ENCODE data around the gene WAS. TPM values are rescaled to one million over a fixed set of nuclear protein-coding genes. Genes with fewer than 3 reads are reported as not detected.

WAS gene
- total RNA-seq, 2 experiments from 2014 or later, result 138 to 161 TPM

GRCh38 chrX:48736303-48736702 lies 52.7 kb downstream of the WAS start:
- ATAC-seq (no peak), DNase-seq (no peak)
- H3K4me3 Mint-ChIP-seq, result peak overlapping the region; percentile 92
- peaks cover 23% of the 10 kb centered on the region for H3K4me1 Mint-ChIP-seq
- H3K27ac Mint-ChIP-seq, result peak overlapping the region; percentile 97
- H3K9me3 Mint-ChIP-seq (ENCODE audit: low read depth), result no peaks in the 10 kb centered on the region
- CTCF ChIA-PET, result no interaction called here
- no peaks in the 10 kb centered on the region for H3K27me3 Mint-ChIP-seq
- no peaks in the 10 kb centered on the region for H3K36me3 Mint-ChIP-seq

- no peak for ATAC-seq
- no peaks in the 10 kb centered on the region for H3K36me3 Mint-ChIP-seq
These were observed 53.2 kb downstream of the WAS start for GRCh38 chrX:48736878-48737212.

GRCh38 chrX:48737213-48737938 lies 53.8 kb downstream of the WAS start:
- H3K4me3 Mint-ChIP-seq, result peak overlapping the region; percentile 92
- H3K27ac Mint-ChIP-seq, result peak overlapping the region; percentile 97
- DNase-seq, result peak; percentile 95
- peak; percentile 100 for ATAC-seq
- peaks cover 23% of the 10 kb centered on the region for H3K4me1 Mint-ChIP-seq
- CTCF ChIA-PET, result interaction anchor here (1.0 kb wide), 2 partner anchors 41 to 203 kb away, joined by 3 to 4 read pairs; partner anchors contain the start of gene SUV39H1
- no peaks in the 10 kb centered on the region for H3K36me3 Mint-ChIP-seq
- H3K27me3 Mint-ChIP-seq, result no peaks in the 10 kb centered on the region
- H3K9me3 Mint-ChIP-seq (ENCODE audit: low read depth), result no peaks in the 10 kb centered on the region

More at GRCh38 chrX:48736878-48737212, 53.2 kb downstream of the WAS start:
- H3K27ac Mint-ChIP-seq, result peak overlapping the region; percentile 97
- peak overlapping the region; percentile 92 for H3K4me3 Mint-ChIP-seq
- no peak for DNase-seq
- CTCF ChIA-PET, result interaction anchor here (1.0 kb wide), 1 partner anchor 203 kb away, joined by 4 read pairs; no protein-coding TSS in a partner anchor
- H3K27me3 Mint-ChIP-seq, result no peaks in the 10 kb centered on the region
- peaks cover 23% of the 10 kb centered on the region for H3K4me1 Mint-ChIP-seq
- no peaks in the 10 kb centered on the region for H3K9me3 Mint-ChIP-seq (ENCODE audit: low read depth)

- H3K4me3 Mint-ChIP-seq, result peak overlapping the region; percentile 92
- peak overlapping the region; percentile 97 for H3K27ac Mint-ChIP-seq
- no peak for DNase-seq
- CTCF ChIA-PET, result interaction anchor here (1.0 kb wide), 1 partner anchor 42 kb away, joined by 3 read pairs; the partner anchor contains the start of gene SUV39H1
- no peaks in the 10 kb centered on the region for H3K9me3 Mint-ChIP-seq (ENCODE audit: low read depth)
- H3K36me3 Mint-ChIP-seq, result no peaks in the 10 kb centered on the region
- no peak for ATAC-seq
- H3K27me3 Mint-ChIP-seq, result no peaks in the 10 kb centered on the region
- peaks cover 23% of the 10 kb centered on the region for H3K4me1 Mint-ChIP-seq
These were observed 54.3 kb downstream of the WAS start for GRCh38 chrX:48737940-48738339.

Other genes starting within 250 kb of the WAS start
- gene SLC38A5, start 213.5 kb upstream of the WAS start, total RNA-seq, result 100 to 1,000 TPM in 1 of 2 experiments, 10 to 100 TPM in 1; 93.9 to 123 TPM
- gene FTSJ1, start 207.6 kb upstream of the WAS start, total RNA-seq, result 10 to 100 TPM; 72.7 to 75.4 TPM
- gene PORCN, start 174.8 kb upstream of the WAS start, total RNA-seq, result 10 to 100 TPM; 22.4 to 25.7 TPM
- gene EBP, start 162.0 kb upstream of the WAS start, total RNA-seq, result 100 to 1,000 TPM; 359 to 395 TPM
- gene TBC1D25, start 144.1 kb upstream of the WAS start, total RNA-seq, result 10 to 100 TPM; 23.2 to 26.3 TPM
- gene RBM3, start 109.3 kb upstream of the WAS start, total RNA-seq, result 100 to 1,000 TPM; 149 to 183 TPM
- gene WDR13, start 86.3 kb upstream of the WAS start, total RNA-seq, result 10 to 100 TPM; 32.6 to 42.9 TPM
- gene SUV39H1, start 12.9 kb downstream of the WAS start, total RNA-seq, result 10 to 100 TPM; 40.1 to 41.4 TPM
- gene GLOD5, start 77.9 kb downstream of the WAS start, total RNA-seq, result not detected
- gene GATA1, start 102.8 kb downstream of the WAS start, total RNA-seq, result not detected
- 100 to 1,000 TPM in 1 of 2 experiments, 10 to 100 TPM in 1; 76.8 to 107 TPM for gene HDAC6, start 118.3 kb downstream of the WAS start, total RNA-seq
- not detected for gene ERAS, start 142.7 kb downstream of the WAS start, total RNA-seq
- gene PCSK1N, start 151.8 kb downstream of the WAS start, total RNA-seq, result under 1 TPM; 0.21 to 0.93 TPM
- gene TIMM17B, start 214.0 kb downstream of the WAS start, total RNA-seq, result 10 to 100 TPM; 52.9 to 53.2 TPM
- 10 to 100 TPM; 65.1 to 86.9 TPM for gene PQBP1, start 214.1 kb downstream of the WAS start, total RNA-seq
- 10 to 100 TPM; 13.0 to 21.0 TPM for gene SLC35A2, start 227.8 kb downstream of the WAS start, total RNA-seq
- 100 to 1,000 TPM; 168 to 252 TPM for gene PIM2, start 235.2 kb downstream of the WAS start, total RNA-seq

All from activated CD8-positive, alpha-beta memory T cell treated with anti-CD3 and anti-CD28 coated beads, Interleukin-2, amount 10 ng/mL, durations not matched to agents 7 days and 5 days (primary cell).